A673 (cell line): ENCODE results near the gene HIBCH.

ENCODE experiments used
- EZH2 ChIP-seq: fragments of 200-600 bp; sonication (generic); IDR thresholded peaks from 2 replicates; pipeline ENCODE4 v1.6.1; 2017; ENCODE audit warnings: borderline replicate concordance, low read depth, mild to moderate bottlenecking, mixed read lengths, antibody characterized with exemption, low read length; ENCODE audit not compliant: poor library complexity, severe bottlenecking
- TF ChIP-seq, protein P1 (sequence below): fragments of 300-800, 200-600 bp; sonication (generic); conservative IDR thresholded peaks from 2 replicates; pipeline ENCODE4 v1.5.1; 2017; ENCODE audit warnings: low read depth, mild to moderate bottlenecking, antibody characterized with exemption, low read length, moderate library complexity, mixed read lengths

DNA sequence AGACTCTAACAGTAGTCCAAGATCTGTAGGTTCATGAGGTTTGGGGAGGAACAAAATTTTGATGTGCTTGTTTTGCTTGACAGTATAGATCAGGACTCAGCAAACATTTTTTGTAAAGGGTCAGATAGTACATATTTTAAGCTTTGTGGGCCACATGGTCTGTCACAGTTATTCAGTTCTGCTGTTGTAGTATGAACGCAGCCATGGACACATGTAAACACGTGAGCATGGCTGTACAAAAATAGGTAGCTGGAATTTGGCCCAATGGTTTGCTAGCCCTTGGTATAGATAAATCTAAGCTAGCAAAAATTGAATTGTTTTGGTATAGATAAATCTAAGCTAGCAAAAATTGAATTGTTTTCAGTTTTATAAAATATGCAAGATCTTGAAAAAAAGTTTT, 120.5 kb downstream of the HIBCH start:
- TF ChIP-seq, protein P1, sequence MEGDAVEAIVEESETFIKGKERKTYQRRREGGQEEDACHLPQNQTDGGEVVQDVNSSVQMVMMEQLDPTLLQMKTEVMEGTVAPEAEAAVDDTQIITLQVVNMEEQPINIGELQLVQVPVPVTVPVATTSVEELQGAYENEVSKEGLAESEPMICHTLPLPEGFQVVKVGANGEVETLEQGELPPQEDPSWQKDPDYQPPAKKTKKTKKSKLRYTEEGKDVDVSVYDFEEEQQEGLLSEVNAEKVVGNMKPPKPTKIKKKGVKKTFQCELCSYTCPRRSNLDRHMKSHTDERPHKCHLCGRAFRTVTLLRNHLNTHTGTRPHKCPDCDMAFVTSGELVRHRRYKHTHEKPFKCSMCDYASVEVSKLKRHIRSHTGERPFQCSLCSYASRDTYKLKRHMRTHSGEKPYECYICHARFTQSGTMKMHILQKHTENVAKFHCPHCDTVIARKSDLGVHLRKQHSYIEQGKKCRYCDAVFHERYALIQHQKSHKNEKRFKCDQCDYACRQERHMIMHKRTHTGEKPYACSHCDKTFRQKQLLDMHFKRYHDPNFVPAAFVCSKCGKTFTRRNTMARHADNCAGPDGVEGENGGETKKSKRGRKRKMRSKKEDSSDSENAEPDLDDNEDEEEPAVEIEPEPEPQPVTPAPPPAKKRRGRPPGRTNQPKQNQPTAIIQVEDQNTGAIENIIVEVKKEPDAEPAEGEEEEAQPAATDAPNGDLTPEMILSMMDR = no peak
- no peak for TF ChIP-seq EZH2
